Endothelial cell (in vitro differentiated cells): ENCODE measurements around the gene FBXO3. TPM values are rescaled to one million over a fixed set of nuclear protein-coding genes. Genes with fewer than 3 reads are reported as not detected.
"Not testable (repeated sequence)": the region's sequence is repeated elsewhere in the genome, so short reads cannot be mapped to it uniquely, and the experiment has no call there.

ENCODE experiments used
- DNase-seq: peaks from one replicate; pipeline ENCODE4 v3.0.0; 2021; ENCODE audit warnings: low spot score
- H3K27ac Mint-ChIP-seq: one replicate; pipeline ENCODE4 v1.8.0; 2021; ENCODE audit warnings: mixed read lengths, inconsistent platforms; ENCODE audit not compliant: unreplicated experiment
- H3K27me3 Mint-ChIP-seq: one replicate; pipeline ENCODE4 v1.8.0; 2021; ENCODE audit warnings: mild to moderate bottlenecking, moderate library complexity, mixed read lengths, inconsistent platforms; ENCODE audit not compliant: unreplicated experiment
- H3K36me3 Mint-ChIP-seq: one replicate; pipeline ENCODE4 v1.8.0; 2021; ENCODE audit warnings: mild to moderate bottlenecking, low read depth, mixed read lengths, inconsistent platforms; ENCODE audit not compliant: unreplicated experiment
- H3K4me1 Mint-ChIP-seq: one replicate; pipeline ENCODE4 v1.8.0; 2021; ENCODE audit warnings: mild to moderate bottlenecking, mixed read lengths, inconsistent platforms; ENCODE audit not compliant: unreplicated experiment
- H3K4me3 Mint-ChIP-seq: one replicate; pipeline ENCODE4 v1.8.0; 2021; ENCODE audit warnings: mild to moderate bottlenecking, mixed read lengths, inconsistent platforms; ENCODE audit not compliant: unreplicated experiment
- H3K9me3 Mint-ChIP-seq: one replicate; pipeline ENCODE4 v1.8.0; 2021; ENCODE audit warnings: mixed read lengths, inconsistent platforms; ENCODE audit not compliant: unreplicated experiment
- CTCF ChIP-seq: fragments of 200-600 bp; sonication (generic); IDR thresholded peaks from one replicate; pipeline ENCODE4 v1.5.0; 2021; ENCODE audit warnings: antibody characterized with exemption; ENCODE audit not compliant: unreplicated experiment
- total RNA-seq: library from RNA; stranded (reverse); fragmentation: NEBNext Ultra II Directional; extraction: Animal tissue kit (Norgen Biotek cat#: 25700); gene quantifications from one replicate; pipeline ENCODE4 v1.2.1, GENCODE V29; 2021; ENCODE audit not compliant: unreplicated experiment

FBXO3 gene
- total RNA-seq, 1 donor from 2014 or later = 22.6 TPM

- Mint-ChIP-seq H3K4me3 (peak overlapping the region; percentile 67), H3K4me1 (peaks cover 3% of the 10 kb centered on the region), H3K27ac (no peak overlapping the region), H3K9me3 (no peaks in the 10 kb centered on the region), H3K27me3 (peaks cover 8% of the 10 kb centered on the region), H3K36me3 (no peaks in the 10 kb centered on the region)
- no peak for TF ChIP-seq CTCF
- peak; percentile 66 for DNase-seq
Observed at GRCh38 chr11:33802194-33802950, 28.1 kb upstream of the FBXO3 start.

GRCh38 chr11:33801821-33802193 lies 27.5 kb upstream of the FBXO3 start:
- DNase-seq = no peak
- H3K4me3 Mint-ChIP-seq = peak overlapping the region; percentile 67
- no peaks in the 10 kb centered on the region for H3K36me3 Mint-ChIP-seq
- H3K9me3 Mint-ChIP-seq = no peaks in the 10 kb centered on the region
- H3K27me3 Mint-ChIP-seq = peaks cover 6% of the 10 kb centered on the region
- peaks cover 3% of the 10 kb centered on the region for H3K4me1 Mint-ChIP-seq
- no peak overlapping the region for H3K27ac Mint-ChIP-seq
- TF ChIP-seq CTCF = no peak

- H3K9me3 Mint-ChIP-seq = no peaks in the 10 kb centered on the region
- DNase-seq = no peak
- H3K27me3 Mint-ChIP-seq = peaks cover 2% of the 10 kb centered on the region
- peaks cover 3% of the 10 kb centered on the region for H3K4me1 Mint-ChIP-seq
- TF ChIP-seq CTCF = no peak
- H3K36me3 Mint-ChIP-seq = no peaks in the 10 kb centered on the region
- H3K27ac Mint-ChIP-seq = no peak overlapping the region
- H3K4me3 Mint-ChIP-seq = no peak overlapping the region
Observed at GRCh38 chr11:33797879-33798278, 23.6 kb upstream of the FBXO3 start.

GRCh38 chr11:33790040-33790439 lies 15.7 kb upstream of the FBXO3 start:
- Mint-ChIP-seq H3K4me1 (peaks cover 6% of the 10 kb centered on the region), H3K27me3 (no peaks in the 10 kb centered on the region), H3K27ac (no peak overlapping the region), H3K4me3 (no peak overlapping the region), H3K36me3 (no peaks in the 10 kb centered on the region), H3K9me3 (no peaks in the 10 kb centered on the region)
- no peak for DNase-seq
- TF ChIP-seq CTCF = no peak

GRCh38 chr11:33788095-33788494 lies 13.8 kb upstream of the FBXO3 start:
- not testable (repeated sequence) for H3K27me3 Mint-ChIP-seq, H3K4me1 Mint-ChIP-seq, H3K9me3 Mint-ChIP-seq, DNase-seq, H3K36me3 Mint-ChIP-seq, H3K27ac Mint-ChIP-seq, H3K4me3 Mint-ChIP-seq
